ENCODE results near the gene BPIFB2. TPM values are rescaled to one million over a fixed set of nuclear protein-coding genes. Genes with fewer than 3 reads are reported as not detected.

The BPIFB2 gene
- total RNA-seq, 1 donor from 2014 or later = not detected

DNA sequence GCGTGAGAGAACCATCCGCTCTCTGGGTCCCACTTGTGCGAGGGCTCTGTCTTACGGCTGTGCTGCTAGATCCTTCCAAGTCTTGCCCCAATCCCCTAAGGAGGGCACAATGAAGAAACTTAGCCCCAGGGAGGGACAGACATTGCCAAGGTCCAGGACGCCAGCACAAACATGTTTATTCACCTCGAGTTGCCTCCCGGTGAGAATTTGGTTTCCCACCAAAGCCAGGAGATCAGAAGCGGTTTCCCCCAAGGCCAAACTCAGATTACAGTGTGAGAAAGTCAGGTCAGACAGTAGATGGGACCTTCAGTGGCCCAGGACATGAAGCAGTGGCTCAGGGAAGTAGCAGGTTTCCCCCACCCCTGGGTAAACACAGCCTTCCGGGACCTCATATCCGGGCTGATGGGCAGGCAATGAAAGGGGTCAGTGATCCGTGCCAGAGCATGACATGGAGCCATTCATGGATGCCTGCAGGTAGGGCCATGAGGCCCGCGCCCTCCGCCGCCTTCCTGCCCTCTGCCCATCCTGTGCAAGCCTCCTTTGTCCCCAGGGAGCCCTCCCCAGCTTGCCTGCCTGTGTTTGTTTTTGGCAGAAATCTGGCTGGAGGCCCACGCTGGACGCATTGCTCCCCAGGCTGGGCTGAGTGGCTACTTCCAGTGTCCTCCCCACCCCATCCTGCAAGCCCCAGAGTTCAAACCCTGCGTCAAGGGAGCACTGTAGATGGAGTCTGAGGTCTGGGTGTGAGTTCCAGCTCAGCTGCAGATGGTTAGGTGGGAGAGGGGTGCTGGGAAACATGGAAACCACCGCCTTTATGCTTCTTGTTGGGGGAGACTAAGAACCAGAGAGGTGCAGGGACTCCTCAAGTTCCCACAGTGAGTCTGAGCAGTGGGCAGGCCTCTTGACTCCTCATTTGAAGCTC is 2.0 kb downstream of the BPIFB2 start:
- H3K27me3 ChIP-seq (ENCODE audit: control insufficient read depth, insufficient read depth, low read length) = peaks cover 1% of the 10 kb centered on the region
- no peak for TF ChIP-seq CTCF (IDR thresholded peaks at IDR 0.05; ENCODE audit: insufficient read depth, low read length, severe bottlenecking)
- no peak for DNase-seq (ENCODE audit: low read depth)
- no peak overlapping the region for H3K4me3 ChIP-seq (ENCODE audit: low read depth, low read length)
- no peak for FAIRE-seq
- H3K36me3 ChIP-seq (ENCODE audit: control insufficient read depth, insufficient read depth, low read length) = no peaks in the 10 kb centered on the region

GRCh38 chr20:33010133-33010504 is 2.6 kb downstream of the BPIFB2 start:
- Histone ChIP-seq H3K4me3 (ENCODE audit: low read depth, low read length) (no peak overlapping the region), H3K36me3 (ENCODE audit: control insufficient read depth, insufficient read depth, low read length) (no peaks in the 10 kb centered on the region), H3K27me3 (ENCODE audit: control insufficient read depth, insufficient read depth, low read length) (peaks cover 1% of the 10 kb centered on the region)
- DNase-seq (ENCODE audit: low read depth) (no peak), FAIRE-seq (no peak)
- no peak for TF ChIP-seq CTCF (IDR thresholded peaks at IDR 0.05; ENCODE audit: insufficient read depth, low read length, severe bottlenecking)

DNA sequence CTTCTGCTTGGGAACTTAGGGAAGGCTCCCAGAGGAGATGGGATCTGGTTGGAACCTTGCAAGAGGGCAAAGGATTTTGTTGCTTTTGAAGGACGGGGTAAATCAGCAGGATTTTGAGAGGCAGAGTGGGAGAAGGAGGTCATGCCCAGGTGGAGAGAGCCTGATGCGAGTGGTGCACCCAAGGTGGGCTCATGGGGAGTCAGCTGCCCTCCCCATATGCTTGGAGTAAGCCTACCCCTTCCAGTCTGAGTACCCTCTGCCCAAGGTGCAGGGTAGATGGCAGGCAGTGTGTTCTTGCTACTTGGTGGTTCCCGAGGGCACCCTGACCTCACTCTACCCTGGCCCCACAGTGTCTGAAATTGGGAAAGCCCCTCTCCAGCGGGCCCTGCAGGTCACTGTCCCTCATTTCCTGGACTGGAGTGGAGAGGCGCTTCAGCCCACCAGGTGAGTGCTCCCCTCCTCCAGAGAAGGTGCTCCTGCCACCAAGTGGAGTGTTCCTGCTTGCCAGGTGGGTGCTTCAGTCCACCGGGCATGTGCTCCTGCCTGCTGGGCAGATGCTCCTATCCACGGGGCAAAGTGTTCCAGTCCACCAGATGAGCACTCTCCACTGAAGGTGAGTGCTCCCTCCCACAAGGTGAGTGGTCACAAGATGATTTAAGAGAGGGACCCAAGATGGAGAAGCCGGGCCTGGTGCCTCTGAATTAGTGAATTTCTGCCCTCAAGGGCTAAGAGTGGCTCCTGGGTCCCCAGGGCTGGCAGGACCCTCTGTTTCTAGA is 3.4 kb downstream of the BPIFB2 start:
- TF ChIP-seq CTCF (IDR thresholded peaks at IDR 0.05; ENCODE audit: insufficient read depth, low read length, severe bottlenecking) = no peak
- FAIRE-seq (no peak), DNase-seq (ENCODE audit: low read depth) (no peak)
- Histone ChIP-seq H3K36me3 (ENCODE audit: control insufficient read depth, insufficient read depth, low read length) (no peaks in the 10 kb centered on the region), H3K27me3 (ENCODE audit: control insufficient read depth, insufficient read depth, low read length) (peaks cover 1% of the 10 kb centered on the region), H3K4me3 (ENCODE audit: low read depth, low read length) (no peak overlapping the region)

DNA sequence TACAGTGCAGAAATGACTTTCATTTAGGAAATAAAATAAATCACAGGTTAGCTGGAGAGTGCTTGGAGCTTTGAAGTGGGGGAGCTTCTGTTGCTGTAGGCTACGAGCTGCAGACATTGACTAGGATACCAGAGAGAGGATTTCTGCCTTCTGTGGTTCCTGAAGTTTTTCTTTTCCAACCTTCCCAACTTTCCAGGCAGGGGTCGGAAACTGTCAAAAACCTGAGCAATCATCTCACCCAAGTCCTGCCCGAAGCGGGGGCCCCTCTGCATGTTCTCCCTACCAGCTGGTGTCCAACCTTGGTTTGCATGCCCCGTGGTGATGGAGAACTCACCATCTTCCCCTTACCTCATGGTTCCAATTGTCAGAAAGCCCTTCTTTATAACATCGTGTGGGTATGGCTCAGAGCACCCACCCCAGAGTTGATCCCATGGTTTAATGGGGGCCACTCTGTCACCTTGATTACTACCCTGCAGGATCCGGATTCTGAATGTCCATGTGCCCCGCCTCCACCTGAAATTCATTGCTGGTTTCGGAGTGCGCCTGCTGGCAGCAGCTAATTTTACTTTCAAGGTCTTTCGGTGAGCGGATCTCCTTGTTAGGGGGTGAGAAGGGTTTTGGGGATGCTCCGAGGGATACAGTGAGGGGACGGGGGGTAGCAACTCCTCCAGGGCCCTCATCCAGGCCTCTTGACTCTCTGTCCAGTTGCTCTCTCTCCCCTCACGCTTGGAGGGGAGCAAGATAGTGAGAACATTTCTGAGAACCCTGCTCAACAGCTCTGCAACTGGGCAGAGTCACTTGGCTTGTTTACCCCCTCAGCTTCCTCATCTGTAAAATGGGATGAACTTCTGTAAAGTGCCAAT is 5.1 kb downstream of the BPIFB2 start:
- H3K27me3 ChIP-seq (ENCODE audit: control insufficient read depth, insufficient read depth, low read length) = peaks cover 1% of the 10 kb centered on the region
- H3K36me3 ChIP-seq (ENCODE audit: control insufficient read depth, insufficient read depth, low read length) = no peaks in the 10 kb centered on the region
- no peak for FAIRE-seq
- no peak overlapping the region for H3K4me3 ChIP-seq (ENCODE audit: low read depth, low read length)
- no peak for DNase-seq (ENCODE audit: low read depth)
- TF ChIP-seq CTCF (IDR thresholded peaks at IDR 0.05; ENCODE audit: insufficient read depth, low read length, severe bottlenecking) = no peak

DNA sequence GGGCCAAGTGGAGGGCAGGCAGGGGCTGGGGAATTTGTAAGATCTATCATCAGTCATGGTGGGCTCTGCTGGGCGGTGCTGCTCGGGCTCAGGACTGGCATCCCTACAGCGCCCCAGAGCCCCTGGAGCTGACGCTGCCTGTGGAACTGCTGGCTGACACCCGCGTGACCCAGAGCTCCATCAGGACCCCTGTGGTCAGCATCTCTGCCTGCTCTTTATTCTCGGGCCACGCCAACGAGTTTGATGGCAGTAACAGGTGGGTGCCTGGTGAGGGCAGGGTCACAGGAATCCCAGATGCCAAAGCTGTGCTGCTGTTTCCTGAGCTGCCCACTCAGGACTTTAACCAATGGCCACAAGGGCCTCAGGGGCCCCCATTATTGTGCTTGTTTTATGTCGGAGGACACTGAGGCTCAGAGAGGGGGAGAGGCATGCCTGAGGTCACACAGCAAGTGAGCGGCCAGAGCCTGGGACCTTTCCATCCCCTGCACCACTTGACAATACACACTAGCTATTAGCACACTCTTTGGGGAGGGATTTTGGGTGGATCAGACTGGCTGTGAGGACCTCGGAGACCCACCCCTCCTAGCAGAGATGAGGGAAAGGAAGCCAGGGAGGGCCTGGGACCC is 6.3 kb downstream of the BPIFB2 start:
- no peak for TF ChIP-seq CTCF (IDR thresholded peaks at IDR 0.05; ENCODE audit: insufficient read depth, low read length, severe bottlenecking)
- peaks cover 1% of the 10 kb centered on the region for H3K27me3 ChIP-seq (ENCODE audit: control insufficient read depth, insufficient read depth, low read length)
- FAIRE-seq (no peak), DNase-seq (ENCODE audit: low read depth) (no peak)
- no peaks in the 10 kb centered on the region for H3K36me3 ChIP-seq (ENCODE audit: control insufficient read depth, insufficient read depth, low read length)
- H3K4me3 ChIP-seq (ENCODE audit: low read depth, low read length) = no peak overlapping the region

Data from bronchial epithelial cell (primary cell).